Measurements from ENCODE around the gene TAAR1. TPM values are rescaled to one million over a fixed set of nuclear protein-coding genes. Genes with fewer than 3 reads are reported as not detected.

TAAR1 gene
- polyA plus RNA-seq, 1 of the 3 experiments (the other 2 are of a cell fraction): not detected

GRCh38 chr6:132611616-132612015 lies 47.4 kb downstream of the TAAR1 start:
- POLR2A ChIA-PET: no interaction called here

More at GRCh38 chr6:132611616-132612015, 47.4 kb downstream of the TAAR1 start:
- Histone ChIP-seq H3K36me3 (replicated peaks in 1 of 2; ENCODE audit: control insufficient read depth in 1 of 2, insufficient read depth in 2 of 2, low read length in 1 of 2) (no peaks in the 10 kb centered on the region), H3F3A (replicated peaks; ENCODE audit: insufficient read depth) (no peaks in the 10 kb centered on the region), H3K9me2 (no peaks in the 10 kb centered on the region), H3K4me1 (ENCODE audit: control insufficient read depth in 1 of 2, insufficient read depth in 2 of 2, low read depth in 1 of 2, low read length in 1 of 2) (no peaks in the 10 kb centered on the region), H3K27me3 (ENCODE audit: insufficient read depth) (no peaks in the 10 kb centered on the region; the same call in 1 of the 2 replicates), H3K9ac (no peak overlapping the region), H2AFZ (ENCODE audit: low read depth) (no peak overlapping the region), H3K4me3 (ENCODE audit: low read depth in 2 of 2, low read length in 1 of 2) (no peak overlapping the region), H4K20me1 (ENCODE audit: insufficient read depth) (no peaks in the 10 kb centered on the region), H3K4me2 (no peak overlapping the region), H3K9me3 (no peaks in the 10 kb centered on the region), H3K27ac (ENCODE audit: low read depth in 2 of 2, low read length in 1 of 2) (no peak overlapping the region), H3K79me2 (ENCODE audit: insufficient read depth) (no peaks in the 10 kb centered on the region)
- DNase-seq: no peak
- WGBS (ENCODE audit: low lambda C conversion rate): 18% methylated on average over 2 of the region's 2 CpGs
- CTCF ChIA-PET: no interaction called here
- TF ChIP-seq TCF12 (IDR thresholded peaks at IDR 0.05) (no peak), NFIC (IDR thresholded peaks at IDR 0.05; ENCODE audit: borderline replicate concordance) (no peak), FOXM1 (IDR thresholded peaks at IDR 0.05; ENCODE audit: low read depth) (no peak), MEF2A (IDR thresholded peaks at IDR 0.05; ENCODE audit: borderline replicate concordance, low read depth) (no peak), SMC3 (IDR thresholded peaks at IDR 0.05; ENCODE audit: low read depth, low read length) (no peak), GABPA (IDR thresholded peaks at IDR 0.05; ENCODE audit: low read depth) (no peak), RXRA (IDR thresholded peaks at IDR 0.05; ENCODE audit: borderline replicate concordance, low read depth) (no peak), GATA2 (CRISPR knock-in tag; IDR thresholded peaks at IDR 0.05) (no peak), TEAD4 (IDR thresholded peaks at IDR 0.05; ENCODE audit: borderline replicate concordance, insufficient read depth) (no peak), EP300 (IDR thresholded peaks at IDR 0.05; ENCODE audit: borderline replicate concordance in 1 of 2, low read depth in 1 of 2, low read length in 1 of 2) (no peak), NRF1 (IDR thresholded peaks at IDR 0.05; ENCODE audit: low read depth, low read length) (no peak), PBX3 (IDR thresholded peaks at IDR 0.05) (no peak), MXI1 (IDR thresholded peaks at IDR 0.05; ENCODE audit: low read depth, low read length) (no peak), POLR2AphosphoS5 (IDR thresholded peaks at IDR 0.05; ENCODE audit: low read depth, low read length) (no peak), YY1 (IDR thresholded peaks at IDR 0.05; ENCODE audit: low read depth) (no peak), CHD2 (IDR thresholded peaks at IDR 0.05; ENCODE audit: low read length, partially characterized antibody) (no peak), EZH2phosphoT487 (IDR thresholded peaks at IDR 0.05; ENCODE audit: borderline replicate concordance, low read depth) (no peak), FOSL2 (IDR thresholded peaks at IDR 0.05; ENCODE audit: borderline replicate concordance, low read depth) (no peak), REST (IDR thresholded peaks at IDR 0.05; ENCODE audit: low read depth, low read length) (no peak)
